HG03521 (cell line): ENCODE results near the gene DMGDH.

Source experiments
- ATAC-seq: cut with Tn5 transposase; IDR thresholded peaks from one replicate; pipeline ENCODE4 v1.9.1; 2021; ENCODE audit warnings: mild to moderate bottlenecking, moderate library complexity; ENCODE audit not compliant: unreplicated experiment

Gene DMGDH

DNA sequence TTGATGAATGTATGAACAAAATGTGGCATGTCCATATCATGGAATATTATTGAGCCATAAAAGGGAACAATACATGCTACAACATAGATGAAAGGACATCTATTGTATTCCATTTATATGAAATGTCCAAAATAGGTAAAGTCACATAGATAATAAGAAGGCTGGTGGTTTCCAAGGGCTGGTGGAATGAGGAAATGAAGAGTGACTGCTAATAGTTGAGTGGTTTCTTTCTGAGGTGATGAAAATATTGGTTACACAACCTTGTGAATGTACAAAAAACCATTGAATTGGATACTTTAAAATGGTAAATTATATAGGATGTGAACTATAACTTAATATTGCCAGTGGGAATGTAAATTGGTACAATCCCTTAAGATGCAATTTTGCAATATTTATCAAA lies 89.6 kb downstream of the DMGDH start:
- ATAC-seq, result no peak

DNA sequence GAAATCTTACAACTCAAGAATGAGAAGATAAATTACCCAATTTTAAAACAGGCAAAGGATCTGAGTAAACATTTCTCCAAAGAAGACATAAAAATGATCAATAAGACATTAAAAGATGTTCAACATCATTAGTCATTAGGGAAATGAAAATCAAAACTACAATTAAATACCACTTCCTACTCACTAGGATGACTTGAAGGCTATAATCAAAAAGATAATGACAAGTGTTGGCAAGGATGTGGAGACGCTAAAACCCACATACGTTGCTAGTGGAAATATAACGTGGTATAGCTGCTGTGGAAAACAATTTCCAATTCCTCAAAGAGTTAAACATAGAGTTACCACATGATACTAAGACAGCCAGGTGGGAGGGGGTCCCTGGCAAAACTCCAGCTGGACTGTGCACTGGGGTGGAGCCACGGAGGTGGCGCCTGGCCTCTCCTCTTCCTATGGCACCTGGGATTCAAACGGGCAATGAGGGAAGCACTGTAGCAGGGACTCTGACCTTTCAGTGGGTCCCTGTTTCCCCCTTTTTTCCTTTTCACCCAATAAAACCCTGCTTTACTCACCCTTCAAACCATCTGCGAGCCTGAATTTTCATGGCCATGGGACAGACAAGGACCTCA lies 90.2 kb downstream of the DMGDH start:
- no peak for ATAC-seq

DNA sequence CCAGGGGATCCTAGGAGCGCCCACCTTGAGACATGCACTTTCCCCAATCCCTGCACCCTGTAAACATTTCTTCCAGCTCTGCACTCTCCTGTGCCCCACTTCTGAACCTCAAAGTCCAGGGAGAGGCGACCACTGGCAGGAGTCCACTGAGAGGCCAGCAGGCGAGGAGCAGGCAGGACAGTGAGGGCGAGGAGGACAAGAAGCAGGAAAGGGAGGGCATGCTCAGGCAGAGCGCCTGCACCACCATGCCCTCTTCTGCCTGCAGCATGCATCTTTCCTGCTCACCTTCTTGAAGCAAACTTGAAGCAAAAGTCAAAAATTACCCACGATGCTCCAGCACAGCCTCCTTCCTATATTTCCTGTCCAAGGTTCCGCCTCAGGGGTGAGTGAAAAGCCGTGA lies 94.4 kb downstream of the DMGDH start:
- no peak for ATAC-seq

GRCh38 chr5:78974601-78975000 lies 94.9 kb downstream of the DMGDH start:
- ATAC-seq, result no peak

DNA sequence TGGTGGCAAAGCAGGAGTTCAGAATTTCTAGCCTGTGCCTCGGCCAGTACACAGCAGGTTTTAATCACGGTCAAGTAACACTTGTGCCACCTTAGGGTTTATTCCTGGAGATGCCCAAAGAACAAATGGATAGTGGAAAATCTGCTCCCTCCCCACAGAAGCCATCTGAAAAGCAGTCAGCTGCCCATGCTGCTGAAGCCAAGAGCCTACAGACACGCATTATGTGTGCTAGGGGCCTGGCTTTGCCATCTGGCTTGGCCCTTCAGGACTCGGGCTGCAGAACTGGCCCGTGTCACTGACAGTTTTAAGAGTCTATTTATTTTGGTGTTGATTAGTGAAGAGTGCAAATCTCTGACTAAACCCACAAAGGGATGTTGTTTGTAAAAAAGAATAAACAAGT lies 95.5 kb downstream of the DMGDH start:
- no peak for ATAC-seq

DNA sequence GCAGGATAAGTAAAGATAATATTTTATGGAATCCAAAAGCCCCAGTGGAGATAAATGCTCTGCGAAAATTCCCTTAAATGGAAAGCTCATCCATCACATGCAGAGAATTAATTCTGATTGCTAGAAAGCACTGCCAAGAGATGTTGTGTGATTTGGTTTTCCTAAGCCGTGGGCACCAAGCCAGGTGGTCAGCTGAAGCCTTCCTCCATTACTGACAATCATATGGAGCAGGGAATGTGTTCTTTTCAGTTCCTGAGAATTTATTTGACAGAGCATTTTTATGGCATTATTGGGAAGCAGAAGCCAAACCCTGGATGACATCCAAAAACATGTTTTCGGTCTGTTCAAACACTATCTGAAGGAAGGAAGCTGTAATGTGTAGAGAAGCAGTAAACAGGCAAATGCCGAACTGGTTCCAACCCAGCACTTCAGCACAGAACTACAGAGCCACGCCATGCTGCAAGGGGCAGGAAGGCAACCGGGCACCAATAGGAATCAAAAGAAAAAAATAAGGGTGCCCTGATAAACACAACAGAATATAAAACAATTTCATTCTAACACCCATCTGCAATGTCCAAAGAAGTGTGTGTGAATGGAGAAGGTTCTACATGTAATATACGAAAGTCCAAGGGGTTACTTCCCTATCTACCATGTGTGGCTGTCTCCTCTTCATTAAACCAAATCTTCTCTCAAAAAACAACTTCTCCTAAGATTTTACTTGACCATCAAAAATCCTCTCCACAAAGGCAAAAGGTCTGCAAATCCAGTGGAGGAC lies 96.6 kb downstream of the DMGDH start:
- no peak for ATAC-seq

- ATAC-seq, result no peak
Observed at GRCh38 chr5:78971998-78972397, 97.5 kb downstream of the DMGDH start.

DNA sequence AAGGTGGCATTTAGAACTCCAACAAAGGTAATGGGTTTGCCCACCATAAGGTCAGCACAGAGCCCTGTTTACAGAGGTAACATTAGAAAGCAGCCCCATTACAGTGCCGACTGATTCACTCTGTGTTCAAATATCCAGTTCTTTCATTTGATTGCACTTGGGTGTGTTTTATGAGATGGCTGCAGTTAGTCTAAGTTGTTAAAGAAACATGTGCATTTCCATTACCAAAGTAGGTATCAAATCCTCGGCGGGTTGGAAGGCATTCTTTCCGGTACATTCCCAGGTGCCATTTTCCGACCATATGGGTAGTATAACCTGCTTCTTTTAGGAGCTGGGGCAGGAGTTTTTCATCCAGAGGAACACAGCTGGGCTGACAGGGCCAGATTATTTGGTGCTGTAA lies 100.7 kb downstream of the DMGDH start:
- no peak for ATAC-seq

DNA sequence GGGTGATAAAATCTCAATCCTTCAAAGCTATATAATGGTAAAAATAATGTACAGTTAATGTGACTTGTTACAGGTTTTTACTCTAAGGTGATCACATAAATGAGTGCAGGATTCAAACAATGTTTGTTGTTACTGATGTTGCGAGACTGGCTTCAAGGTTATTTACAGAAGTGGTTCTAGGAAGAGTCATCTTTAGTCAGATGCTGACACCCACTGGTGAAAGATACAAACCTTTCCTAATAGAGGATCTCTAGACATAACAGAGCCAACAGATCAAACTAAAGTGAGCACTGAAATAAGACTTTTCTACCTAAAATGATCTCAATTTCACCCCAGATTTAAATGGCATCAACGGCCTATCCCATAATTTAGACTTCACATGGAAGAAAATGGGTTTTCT lies 104.6 kb downstream of the DMGDH start:
- ATAC-seq, result no peak

DNA sequence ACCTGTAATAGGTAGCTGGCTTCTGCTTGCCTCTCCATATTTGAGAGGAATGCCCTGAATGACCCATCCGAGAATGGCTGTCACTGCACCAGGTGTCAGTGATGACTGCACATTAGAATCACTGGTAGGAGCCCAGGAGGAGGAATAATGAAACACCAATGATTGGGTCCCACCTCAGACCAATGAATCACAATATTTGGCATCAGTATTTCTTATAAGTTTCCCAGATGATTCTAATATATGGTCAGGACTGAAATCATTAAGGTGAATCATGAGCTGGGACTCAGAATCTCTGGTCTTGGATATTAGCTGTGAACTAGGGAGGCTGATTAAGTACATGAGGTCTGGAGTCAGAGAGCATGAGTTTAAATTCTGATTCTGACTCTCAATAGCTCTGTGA lies 107.7 kb downstream of the DMGDH start:
- ATAC-seq, result no peak

GRCh38 chr5:78959767-78960166 lies 109.7 kb downstream of the DMGDH start:
- ATAC-seq, result no peak

GRCh38 chr5:78958672-78959445 lies 110.6 kb downstream of the DMGDH start:
- ATAC-seq, result no peak

GRCh38 chr5:78956901-78957300 lies 112.6 kb downstream of the DMGDH start:
- ATAC-seq, result no peak

DNA sequence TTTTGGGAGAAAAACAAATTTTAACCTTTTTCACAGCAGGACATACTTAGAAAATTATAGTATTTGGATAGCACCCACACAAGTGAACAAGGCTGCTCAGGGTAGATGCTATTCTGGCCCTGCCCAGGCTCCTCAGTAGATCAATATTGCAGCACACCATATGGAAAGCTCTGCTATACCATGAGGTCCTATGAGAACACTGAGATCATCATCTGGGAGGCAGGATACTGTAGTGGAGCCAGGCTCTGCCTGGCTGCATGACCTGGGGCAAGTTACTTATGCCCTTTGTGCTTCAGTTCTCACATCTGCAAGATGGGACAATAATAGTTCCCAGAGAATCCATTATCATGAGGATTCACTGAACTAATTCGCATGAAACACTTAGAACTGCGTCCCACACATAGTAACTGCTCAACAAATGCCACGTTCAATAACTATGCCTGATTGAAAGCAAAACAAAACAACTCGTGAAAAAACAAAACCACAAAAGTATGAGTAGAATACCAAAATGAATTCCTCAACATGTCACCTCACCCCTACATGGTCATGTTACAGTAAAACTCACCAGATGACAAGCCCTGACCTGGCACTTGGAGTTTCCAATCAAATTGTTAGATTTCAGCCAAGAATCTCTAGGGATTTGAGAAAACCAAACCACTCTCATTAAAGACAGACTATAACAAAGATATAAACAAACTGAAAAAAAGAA lies 116.2 kb downstream of the DMGDH start:
- ATAC-seq, result peak; percentile 58
